SIG-M5 treated with dmso at 0.1 percent for 504 hours (cell line): ENCODE data around the gene KMT5C.
"Not testable (repeated sequence)": the region's sequence is repeated elsewhere in the genome, so short reads cannot be mapped to it uniquely, and the experiment has no call there.

Source experiments
- DNase-seq: peaks from one replicate; lab custom pipeline; 2025; ENCODE audit not compliant: unreplicated experiment; lab: John Stamatoyannopoulos, UW

The KMT5C gene

GRCh38 chr19:55315956-55316525 lies 23.6 kb upstream of the KMT5C start:
- no peak for DNase-seq

- no peak for DNase-seq
Observed at GRCh38 chr19:55316646-55317045, 23.0 kb upstream of the KMT5C start.

- DNase-seq: no peak
Observed at GRCh38 chr19:55319785-55320184, 19.9 kb upstream of the KMT5C start.

- DNase-seq: no peak
Observed at GRCh38 chr19:55320844-55321419, 18.7 kb upstream of the KMT5C start.

GRCh38 chr19:55321466-55322137 lies 18.1 kb upstream of the KMT5C start:
- no peak for DNase-seq

GRCh38 chr19:55322204-55322885 lies 17.3 kb upstream of the KMT5C start:
- no peak for DNase-seq

- no peak for DNase-seq
Observed at GRCh38 chr19:55324662-55325061, 15.0 kb upstream of the KMT5C start.

- no peak for DNase-seq
Observed at GRCh38 chr19:55325172-55325571, 14.5 kb upstream of the KMT5C start, which contains the start of gene TMEM150B. TMEM150B (minus strand) TSS chr19:55325341; CDS start chr19:55321036, 4,305 bp downstream.

GRCh38 chr19:55328774-55329318 lies 10.8 kb upstream of the KMT5C start:
- DNase-seq: not testable (repeated sequence)

- not testable (repeated sequence) for DNase-seq
Observed at GRCh38 chr19:55329791-55330190, 9.9 kb upstream of the KMT5C start.

GRCh38 chr19:55333870-55334269 lies 5.8 kb upstream of the KMT5C start:
- no peak for DNase-seq

GRCh38 chr19:55336101-55336500 lies 3.6 kb upstream of the KMT5C start:
- DNase-seq: no peak

GRCh38 chr19:55339889-55340783 lies 460 bp downstream of the KMT5C start:
- peak; percentile 39 for DNase-seq

- peak; percentile 21 for DNase-seq
Observed at GRCh38 chr19:55340784-55341147, 1.1 kb downstream of the KMT5C start.

- DNase-seq: peak; percentile 56
Observed at GRCh38 chr19:55341171-55341588, 1.5 kb downstream of the KMT5C start.

GRCh38 chr19:55341595-55342531 lies 2.2 kb downstream of the KMT5C start:
- DNase-seq: no peak

GRCh38 chr19:55344444-55344843 lies 4.8 kb downstream of the KMT5C start:
- no peak for DNase-seq

- no peak for DNase-seq
Observed at GRCh38 chr19:55345101-55345817, 5.6 kb downstream of the KMT5C start.
